ENCODE measurements around the gene PLA2G6.

Gene PLA2G6

GRCh38 chr22:38214302-38215056 lies 32.8 kb upstream of the PLA2G6 start:
- DNase-seq (ENCODE audit: low read depth in 2 of 3, low spot score in 2 of 3), result no peak

- no peak for DNase-seq (ENCODE audit: low read depth in 2 of 3, low spot score in 2 of 3)
These were observed 32.3 kb upstream of the PLA2G6 start for GRCh38 chr22:38213990-38214301.

DNA sequence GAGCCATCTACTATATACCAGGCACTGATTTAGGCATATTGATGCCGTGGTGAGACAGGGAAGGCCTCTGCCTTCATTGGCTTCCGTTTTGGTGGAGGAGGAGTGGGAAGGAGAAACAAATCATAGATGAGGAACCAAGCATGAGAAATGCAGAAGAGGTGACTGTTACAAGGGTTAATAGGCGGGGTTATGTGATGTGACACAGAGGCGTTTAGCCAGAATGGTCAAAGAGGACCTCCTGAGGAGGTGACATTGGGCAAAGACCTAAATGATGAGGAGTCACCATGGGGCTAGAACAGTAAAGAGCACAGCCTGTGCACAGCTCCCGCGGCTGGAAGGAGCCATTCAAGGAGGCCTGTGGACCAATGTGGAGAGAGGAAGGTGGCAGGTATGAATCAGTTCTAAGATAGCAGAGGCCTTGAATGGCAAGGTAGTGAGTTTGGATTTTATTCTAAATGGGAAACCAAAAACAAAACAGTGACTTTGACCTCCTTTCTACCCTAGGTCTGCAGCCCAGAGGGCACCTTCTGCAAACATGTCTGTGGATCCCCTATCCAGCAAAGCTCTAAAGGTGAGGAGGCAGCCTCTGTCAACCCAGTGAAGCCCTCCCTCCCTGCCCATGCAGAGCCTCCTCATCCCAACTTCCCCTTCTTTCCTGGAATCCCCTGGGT lies 31.8 kb upstream of the PLA2G6 start:
- DNase-seq (ENCODE audit: low read depth in 2 of 3, low spot score in 2 of 3), result no peak

DNA sequence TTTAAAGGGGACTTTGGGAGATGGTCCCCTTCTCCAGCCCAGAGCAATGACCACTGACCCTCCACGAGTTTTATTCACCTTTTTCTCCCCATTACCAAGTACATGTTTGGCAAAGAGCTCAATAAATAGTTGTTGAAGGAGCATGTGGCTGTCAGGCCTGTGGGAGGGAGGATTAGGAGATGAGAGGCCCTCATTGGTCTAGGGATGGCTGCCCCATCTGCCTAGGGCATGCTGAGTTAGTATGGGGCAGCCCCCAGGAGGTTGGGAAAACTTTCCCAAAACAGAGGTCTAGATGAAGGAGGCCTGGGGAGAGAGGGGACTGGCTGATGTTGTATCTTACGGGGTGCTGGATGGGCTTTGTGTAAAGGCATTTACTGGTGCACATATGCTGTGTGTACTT lies 30.8 kb upstream of the PLA2G6 start:
- no peak for DNase-seq (ENCODE audit: low read depth in 2 of 3, low spot score in 2 of 3)

- no peak for DNase-seq (ENCODE audit: low read depth in 2 of 3, low spot score in 2 of 3)
These were observed 29.9 kb upstream of the PLA2G6 start for GRCh38 chr22:38211556-38211955.

GRCh38 chr22:38208551-38208968 lies 26.9 kb upstream of the PLA2G6 start:
- DNase-seq (ENCODE audit: low read depth in 2 of 3, low spot score in 2 of 3), result no peak

GRCh38 chr22:38207898-38208432 lies 26.3 kb upstream of the PLA2G6 start:
- DNase-seq (ENCODE audit: low read depth in 2 of 3, low spot score in 2 of 3), result no peak

- no peak for DNase-seq (ENCODE audit: low read depth in 2 of 3, low spot score in 2 of 3)
These were observed 23.9 kb upstream of the PLA2G6 start for GRCh38 chr22:38205261-38206128.

DNA sequence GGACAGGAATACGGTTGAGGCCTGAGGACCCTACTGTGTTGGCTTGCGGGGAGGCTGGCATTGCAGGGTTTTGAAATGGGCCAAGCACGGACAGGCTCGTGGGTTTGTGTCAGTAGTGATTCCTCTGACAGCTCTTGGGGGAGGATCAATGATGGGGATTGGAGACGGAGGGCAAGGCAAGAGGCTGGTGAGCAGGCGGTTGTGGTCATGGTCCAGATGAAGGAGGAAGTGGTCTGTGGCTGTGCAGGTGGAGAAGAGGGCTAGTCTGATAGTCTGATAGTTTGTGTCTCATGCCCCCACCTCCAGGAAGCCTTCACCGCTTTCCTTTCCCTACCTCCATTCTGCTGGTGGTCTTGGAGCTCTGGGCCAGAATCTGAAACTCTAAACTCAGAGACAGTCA lies 23.2 kb upstream of the PLA2G6 start:
- no peak for DNase-seq (ENCODE audit: low read depth in 2 of 3, low spot score in 2 of 3)

DNA sequence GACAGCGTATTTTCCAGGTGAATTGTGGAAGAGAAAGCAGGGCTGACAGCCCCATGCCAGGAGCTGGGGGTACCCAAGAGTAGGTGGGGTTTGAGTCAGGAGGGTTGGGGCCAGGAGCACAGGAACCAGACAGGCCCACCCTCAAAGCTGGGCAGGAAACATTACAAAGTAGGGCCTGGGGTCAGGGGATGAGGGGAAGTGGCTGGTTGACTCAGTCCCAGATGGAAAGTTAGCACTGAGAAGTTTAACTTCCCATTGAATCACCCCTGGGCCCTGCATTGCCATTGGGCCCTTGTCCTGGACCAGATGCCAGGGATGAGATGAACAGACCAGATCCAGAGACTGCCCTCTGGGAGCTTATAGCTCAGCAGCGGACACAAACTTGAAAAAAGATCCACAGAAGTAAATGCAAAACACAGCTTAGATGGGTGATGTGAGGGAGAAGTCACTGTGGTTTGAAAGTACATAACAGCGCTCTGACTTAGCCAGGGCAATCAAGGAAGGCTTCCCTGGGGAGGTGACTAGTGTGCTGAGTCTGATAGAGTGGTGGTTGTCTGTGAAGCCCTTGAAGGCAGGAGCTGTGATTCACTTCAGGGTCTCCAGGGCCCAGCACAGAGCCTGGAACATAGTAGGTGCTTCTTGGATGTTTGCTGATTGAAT lies 22.4 kb upstream of the PLA2G6 start:
- DNase-seq (ENCODE audit: low read depth in 2 of 3, low spot score in 2 of 3), result no peak

DNA sequence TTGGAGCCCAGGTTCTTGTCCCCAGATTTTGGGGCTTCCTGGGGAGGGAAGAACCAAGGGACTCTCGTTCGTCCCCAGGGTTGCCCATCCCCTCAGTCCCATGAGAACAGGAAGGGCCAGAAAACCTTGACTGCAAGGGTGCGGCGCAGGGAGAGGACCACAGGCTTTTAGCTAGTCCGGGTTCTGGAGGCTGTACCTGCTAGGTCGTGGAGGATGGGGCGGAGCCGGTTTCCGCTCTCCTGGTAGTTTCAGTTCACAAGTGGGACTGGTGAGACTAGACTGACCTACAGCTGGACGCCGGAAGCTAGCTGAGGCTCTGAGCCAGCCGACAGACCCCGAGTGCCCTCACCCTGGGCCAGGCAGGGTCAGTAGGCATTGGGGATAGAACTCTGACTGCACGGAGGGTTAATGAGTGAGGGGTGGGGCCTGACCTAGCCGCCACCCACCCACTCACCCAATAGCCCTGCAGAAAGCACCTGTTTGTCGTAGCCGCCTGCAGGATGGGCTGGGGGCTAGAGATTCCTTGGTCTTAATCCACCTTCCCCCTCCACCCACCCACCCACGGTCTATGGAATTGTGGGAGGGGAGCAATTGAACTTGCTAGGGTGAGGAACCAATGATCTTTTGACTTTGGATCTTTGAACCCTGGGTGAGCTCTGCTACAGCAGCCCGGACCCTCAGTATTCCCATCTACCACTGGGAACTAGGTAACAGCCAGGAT lies 21.6 kb upstream of the PLA2G6 start:
- no peak for DNase-seq (ENCODE audit: low read depth in 2 of 3, low spot score in 2 of 3)

DNA sequence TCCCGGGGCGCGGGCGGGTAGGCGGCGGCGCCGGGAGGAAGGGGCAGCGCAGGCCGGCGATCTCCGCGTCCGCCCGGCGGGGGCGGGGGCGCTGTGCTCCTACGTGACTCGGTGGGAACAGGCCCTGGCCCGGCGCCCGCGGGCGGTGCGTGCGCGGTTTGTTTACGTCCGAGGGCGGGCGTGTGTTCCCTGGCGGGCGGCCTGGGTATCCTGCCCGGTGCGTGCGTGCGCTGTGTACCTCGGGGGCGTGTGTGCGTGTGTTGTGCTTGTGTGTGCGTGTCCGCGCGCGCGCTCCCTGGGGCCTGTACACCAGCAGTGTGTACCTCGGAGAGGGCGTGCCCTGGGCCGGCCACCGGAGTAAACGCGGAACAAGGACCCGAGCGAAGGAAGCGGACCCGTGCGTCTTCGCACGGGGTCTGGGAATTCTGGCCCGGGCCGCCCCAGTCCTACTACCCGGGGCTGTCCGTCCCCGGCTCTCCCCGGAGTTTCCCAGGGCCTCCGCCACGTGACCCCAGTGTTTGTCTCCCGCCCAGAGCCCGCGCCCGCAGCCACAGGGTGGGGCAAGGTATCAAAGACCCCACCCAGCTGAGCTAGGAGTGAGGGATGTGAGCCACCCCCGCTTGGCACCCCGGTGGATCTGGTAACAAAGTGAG lies 20.9 kb upstream of the PLA2G6 start:
- DNase-seq (ENCODE audit: low read depth in 2 of 3, low spot score in 2 of 3), result peak in 1 of 3 experiments; percentile 30

GRCh38 chr22:38201711-38202436 lies 20.2 kb upstream of the PLA2G6 start, which contains the start of gene MAFF:
MAFF (plus strand) TSS chr22:38201994; CDS start chr22:38213854, 11,860 bp downstream.
- DNase-seq (ENCODE audit: low read depth in 2 of 3, low spot score in 2 of 3), result peak; percentile 85 to 91 (median 87)

- DNase-seq (ENCODE audit: low read depth in 2 of 3, low spot score in 2 of 3), result no peak
These were observed 19.7 kb upstream of the PLA2G6 start for GRCh38 chr22:38201371-38201710.

GRCh38 chr22:38199826-38200559 lies 18.4 kb upstream of the PLA2G6 start:
- no peak for DNase-seq (ENCODE audit: low read depth in 2 of 3, low spot score in 2 of 3)

GRCh38 chr22:38196791-38197419 lies 15.3 kb upstream of the PLA2G6 start:
- no peak for DNase-seq (ENCODE audit: low read depth in 2 of 3, low spot score in 2 of 3)

- DNase-seq (ENCODE audit: low read depth in 2 of 3, low spot score in 2 of 3), result no peak
These were observed 11.9 kb upstream of the PLA2G6 start for GRCh38 chr22:38193580-38193979.

DNA sequence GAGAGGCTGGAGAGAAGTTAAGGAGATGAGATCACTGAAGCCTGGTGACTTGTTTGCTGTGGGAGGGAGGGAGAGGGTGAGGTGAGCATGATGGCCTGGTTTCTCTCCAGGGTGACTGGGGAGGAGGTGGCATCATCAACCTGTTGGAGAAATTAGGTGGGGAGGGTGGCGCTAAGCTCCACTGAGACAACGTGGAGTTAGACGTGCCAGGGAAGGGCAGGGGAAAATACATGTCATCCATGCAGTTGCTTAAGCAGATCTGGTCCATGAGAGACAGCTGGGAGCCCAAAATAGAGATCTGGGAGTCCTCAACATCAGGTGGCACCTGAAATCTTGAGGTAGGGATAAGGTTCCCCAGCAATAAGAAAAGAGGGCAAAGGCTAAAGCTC lies 10.8 kb upstream of the PLA2G6 start:
- DNase-seq (ENCODE audit: low read depth in 2 of 3, low spot score in 2 of 3), result no peak
